Measurements from ENCODE around the gene PPP1R11.

The PPP1R11 gene

GRCh38 chr6:30075790-30076732 lies 9.1 kb downstream of the PPP1R11 start:
- DNase-seq (ENCODE audit: low read depth) = no peak
- no peak overlapping the region for H3K4me3 ChIP-seq (replicated peaks; ENCODE audit: low read depth, low read length)
- peak; percentile 29 for TF ChIP-seq CTCF (IDR thresholded peaks at IDR 0.05; ENCODE audit: low read length, missing control alignments)

- no peak for TF ChIP-seq CTCF (IDR thresholded peaks at IDR 0.05; ENCODE audit: low read length, missing control alignments)
- H3K4me3 ChIP-seq (replicated peaks; ENCODE audit: low read depth, low read length) = no peak overlapping the region
- DNase-seq (ENCODE audit: low read depth) = no peak
Observed at GRCh38 chr6:30077218-30077617, 10.2 kb downstream of the PPP1R11 start.

- no peak overlapping the region for H3K4me3 ChIP-seq (replicated peaks; ENCODE audit: low read depth, low read length)
- no peak for DNase-seq (ENCODE audit: low read depth)
- no peak for TF ChIP-seq CTCF (IDR thresholded peaks at IDR 0.05; ENCODE audit: low read length, missing control alignments)
Observed at GRCh38 chr6:30087876-30088275, 20.9 kb downstream of the PPP1R11 start.

- no peak overlapping the region for H3K4me3 ChIP-seq (replicated peaks; ENCODE audit: low read depth, low read length)
- TF ChIP-seq CTCF (IDR thresholded peaks at IDR 0.05; ENCODE audit: low read length, missing control alignments) = no peak
- DNase-seq (ENCODE audit: low read depth) = peak; percentile 52
Observed at GRCh38 chr6:30091577-30092381, 24.8 kb downstream of the PPP1R11 start.

GRCh38 chr6:30092852-30093543 lies 26.0 kb downstream of the PPP1R11 start:
- no peak for TF ChIP-seq CTCF (IDR thresholded peaks at IDR 0.05; ENCODE audit: low read length, missing control alignments)
- DNase-seq (ENCODE audit: low read depth) = no peak

GRCh38 chr6:30093951-30094661 lies 27.1 kb downstream of the PPP1R11 start:
- no peak for TF ChIP-seq CTCF (IDR thresholded peaks at IDR 0.05; ENCODE audit: low read length, missing control alignments)
- H3K4me3 ChIP-seq (replicated peaks; ENCODE audit: low read depth, low read length) = no peak overlapping the region
- no peak for DNase-seq (ENCODE audit: low read depth)

More at GRCh38 chr6:30092852-30093543, 26.0 kb downstream of the PPP1R11 start:
- H3K4me3 ChIP-seq (replicated peaks; ENCODE audit: low read depth, low read length) = no peak overlapping the region
